Transverse colon (tissue), 4 donors: ENCODE data around the gene ZNF197. TPM values are rescaled to one million over a fixed set of nuclear protein-coding genes. Genes with fewer than 3 reads are reported as not detected.

Experiments
- DNase-seq: peaks from one replicate; pipeline ENCODE4 v3.0.0-alpha.2; 2019
- H3K27ac ChIP-seq, 4 donors: fragments of 200-600 bp; sonication (generic); 2 replicates each; pipeline ENCODE4 v1.5.1; 2016 to 2018; ENCODE audit warnings: inconsistent platforms in 4 of 4
- H3K27me3 ChIP-seq: fragments of 200-600 bp; sonication (generic); 2 replicates; pipeline ENCODE4 v1.5.1; 2017; ENCODE audit warnings: inconsistent platforms
- H3K36me3 ChIP-seq, 4 donors: fragments of 200-600 bp; sonication (generic); 2 replicates each; pipeline ENCODE4 v1.5.1; 2017 to 2019; ENCODE audit warnings: inconsistent platforms in 4 of 4
- H3K4me1 ChIP-seq, 4 donors: fragments of 200-600 bp; sonication (generic); 2 replicates each; pipeline ENCODE4 v1.5.1; 2017 to 2020; ENCODE audit warnings: inconsistent platforms in 4 of 4
- H3K4me3 ChIP-seq, 4 donors: fragments of 200-600 bp; sonication (generic); 1 replicate in 1 of 4; 2 replicates in 3 of 4; pipeline versions ENCODE4 v1.5.1 to v1.6.1; 2017 to 2019; ENCODE audit warnings: inconsistent platforms in 4 of 4
- H3K9me3 ChIP-seq, 2 donors: fragments of 200-600 bp; sonication (generic); 2 replicates each; pipeline ENCODE4 v1.5.1; 2017 to 2019; ENCODE audit warnings: inconsistent platforms in 2 of 2
- EP300 ChIP-seq: sonication (generic); formaldehyde crosslinking; IDR thresholded peaks from one replicate; pipeline ENCODE4 v1.6.1; 2017; ENCODE audit warnings: antibody characterized with exemption, low read depth
- POLR2A ChIP-seq: fragments of 450-650 bp; IDR thresholded peaks from one replicate; pipeline ENCODE4 v1.6.1; 2016; ENCODE audit warnings: antibody characterized with exemption, mild to moderate bottlenecking, moderate library complexity
- POLR2AphosphoS5 ChIP-seq, 3 donors: sonication (generic); formaldehyde crosslinking; IDR thresholded peaks; one replicate each; pipeline ENCODE4 v1.6.1; 2016; ENCODE audit warnings: antibody characterized with exemption in 3 of 3
- WGBS, 2 donors: methylation state at CpG; one replicate each; pipeline ENCODE4 v1.1.5; 2018; ENCODE audit warnings: low coverage in 1 of 2; 5-methylcytosine and 5-hydroxymethylcytosine counted together
- in situ Hi-C, 4 donors: fragments of 200-750 bp; cut with MboI; loops; one replicate each; pipeline versions ENCODE4 v1.15.0 to v1.15.1; 2017; ENCODE audit warnings: low sequenced_read_pairs in 3 of 4, low pct_ligation_motif_present in 1 of 4, low pct_unique_long_range_greater_than_20kb in 1 of 4
- intact Hi-C: fragments of 100-400 bp; cut with DNase I; formaldehyde crosslinking; loops from one replicate; pipeline ENCODE4 v1.15.1; 2023; ENCODE audit warnings: low total_unique reads
- total RNA-seq, 4 donors: library from RNA; depleted of rRNA; stranded (reverse); fragments of >200 nt; gene quantifications; one replicate each; pipeline ENCODE4 v1.1.0, GENCODE V29; 2016
- TF ChIP-seq, protein P1 (sequence below), 5 experiments: fragments of 200-600 bp in 3 of 5; fragments of 450-650 bp in 2 of 5; sonication (generic) in 3 of 5; IDR thresholded peaks; 1 replicate in 2 of 5; 2 replicates in 3 of 5; pipeline ENCODE4 v1.5.1; 2016 to 2017; ENCODE audit warnings: antibody characterized with exemption in 5 of 5, inconsistent platforms in 3 of 5, mild to moderate bottlenecking in 2 of 5, moderate library complexity in 1 of 5

The ZNF197 gene
- total RNA-seq, 4 donors from 2014 or later: 8.2 to 19.8 (median 12.4) TPM

DNA sequence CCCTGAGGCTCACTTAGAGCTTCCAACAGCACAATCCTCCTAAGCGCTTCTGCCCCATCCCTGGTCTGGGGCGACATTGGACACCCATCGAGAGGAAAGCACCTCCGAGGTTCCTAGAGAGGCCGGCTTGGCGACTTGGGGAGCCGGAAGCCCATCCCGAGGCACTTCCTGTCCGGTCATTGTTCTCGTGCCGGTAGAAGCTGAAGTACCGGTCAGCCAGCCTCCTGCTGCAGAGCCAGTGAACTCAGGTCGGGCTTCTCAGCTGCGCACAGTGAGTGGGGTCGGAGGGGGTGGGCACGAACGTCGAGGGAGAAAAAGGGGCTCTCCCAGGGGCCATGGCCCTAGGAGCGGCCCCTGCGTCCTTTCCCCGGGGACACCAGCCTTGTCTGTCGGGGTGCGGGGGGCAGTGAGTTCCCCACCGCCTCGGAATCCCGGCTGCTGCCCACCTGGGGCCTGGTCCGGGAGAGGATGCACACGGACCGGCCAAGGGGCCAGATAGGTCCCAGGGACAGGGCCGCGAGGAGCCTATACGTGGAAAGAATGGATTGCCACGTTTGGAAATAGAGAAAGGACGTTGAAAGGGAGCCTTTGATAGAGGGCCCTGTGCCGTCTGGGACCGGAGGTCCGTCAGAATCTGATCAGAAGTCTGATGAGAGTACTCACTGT lies 23.9 kb downstream of the ZNF197 start, which contains the start of gene ZNF35:
ZNF35 (plus strand) TSS at position 169 of the 666 bp plus-strand sequence. CDS start 2,336 bp downstream, outside the sequence.
- in situ Hi-C loops: no loop called here

DNA sequence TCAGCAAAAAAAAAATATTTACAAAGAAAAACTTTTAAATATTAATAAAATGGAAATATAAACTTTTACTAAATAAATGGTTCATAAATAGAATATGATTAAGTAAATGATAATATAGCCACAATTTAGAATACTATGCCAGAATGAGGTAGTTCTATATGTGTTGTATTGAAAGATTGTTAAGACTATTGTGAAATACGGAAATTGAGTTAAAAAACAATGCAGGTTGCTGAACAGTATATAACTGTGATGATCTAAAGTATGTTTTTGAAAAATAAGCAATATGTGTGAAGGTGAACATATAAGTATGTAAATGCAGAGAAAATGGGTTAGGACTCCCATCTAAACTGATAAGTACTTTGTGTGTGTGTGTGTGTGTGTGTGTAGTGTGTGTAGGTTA lies 24.9 kb downstream of the ZNF197 start:
- in situ Hi-C loops (no loop called here), intact Hi-C loops (no loop called here)
- H3K27ac ChIP-seq: no peak overlapping the region
- H3K4me3 ChIP-seq: no peak overlapping the region
- no peak for DNase-seq
- H3K36me3 ChIP-seq: peaks cover 0 to 36% (median 7%) of the 10 kb centered on the region in 4 donors
- H3K27me3 ChIP-seq: no peaks in the 10 kb centered on the region
- no peak for TF ChIP-seq POLR2AphosphoS5 (IDR thresholded peaks at IDR 0.05)
- TF ChIP-seq, protein P1, sequence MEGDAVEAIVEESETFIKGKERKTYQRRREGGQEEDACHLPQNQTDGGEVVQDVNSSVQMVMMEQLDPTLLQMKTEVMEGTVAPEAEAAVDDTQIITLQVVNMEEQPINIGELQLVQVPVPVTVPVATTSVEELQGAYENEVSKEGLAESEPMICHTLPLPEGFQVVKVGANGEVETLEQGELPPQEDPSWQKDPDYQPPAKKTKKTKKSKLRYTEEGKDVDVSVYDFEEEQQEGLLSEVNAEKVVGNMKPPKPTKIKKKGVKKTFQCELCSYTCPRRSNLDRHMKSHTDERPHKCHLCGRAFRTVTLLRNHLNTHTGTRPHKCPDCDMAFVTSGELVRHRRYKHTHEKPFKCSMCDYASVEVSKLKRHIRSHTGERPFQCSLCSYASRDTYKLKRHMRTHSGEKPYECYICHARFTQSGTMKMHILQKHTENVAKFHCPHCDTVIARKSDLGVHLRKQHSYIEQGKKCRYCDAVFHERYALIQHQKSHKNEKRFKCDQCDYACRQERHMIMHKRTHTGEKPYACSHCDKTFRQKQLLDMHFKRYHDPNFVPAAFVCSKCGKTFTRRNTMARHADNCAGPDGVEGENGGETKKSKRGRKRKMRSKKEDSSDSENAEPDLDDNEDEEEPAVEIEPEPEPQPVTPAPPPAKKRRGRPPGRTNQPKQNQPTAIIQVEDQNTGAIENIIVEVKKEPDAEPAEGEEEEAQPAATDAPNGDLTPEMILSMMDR (IDR thresholded peaks at IDR 0.05): no peak
- TF ChIP-seq POLR2A: no peak
- TF ChIP-seq EP300: no peak
- WGBS, 2 donors: 90 to 100% methylated on average over 1 of the region's 1 CpG
- peaks cover 5 to 6% of the 10 kb centered on the region in 2 donors for H3K9me3 ChIP-seq
- H3K4me1 ChIP-seq: peaks cover 0 to 13% (median 8%) of the 10 kb centered on the region in 4 donors

More for the DNA sequence above, 23.9 kb downstream of the ZNF197 start, which contains the start of gene ZNF35:
- peaks cover 10 to 14% of the 10 kb centered on the region in 2 donors for H3K9me3 ChIP-seq
- H3K27ac ChIP-seq: peak within 1 kb of the TSS; percentile 55 to 76 (median 68)
- peak; percentile 77 for DNase-seq
- peaks cover 0 to 34% (median 7%) of the 10 kb centered on the region in 4 donors for H3K36me3 ChIP-seq
- TF ChIP-seq, protein P1 (IDR thresholded peaks at IDR 0.05): no peak
- peak in 2 of 3 donors; percentile 22 to 34 for TF ChIP-seq POLR2AphosphoS5 (IDR thresholded peaks at IDR 0.05)
- TF ChIP-seq EP300: no peak
- peak; percentile 27 for TF ChIP-seq POLR2A
- H3K4me1 ChIP-seq: peaks cover 0 to 13% (median 8%) of the 10 kb centered on the region in 4 donors
- intact Hi-C loops: no loop called here
- no peaks in the 10 kb centered on the region for H3K27me3 ChIP-seq
- H3K4me3 ChIP-seq: peak within 1 kb of the TSS; percentile 73 to 92 (median 82)
- WGBS, 2 donors: 0 to 1% methylated on average over 1 to 36 of the region's 37 CpGs

DNA sequence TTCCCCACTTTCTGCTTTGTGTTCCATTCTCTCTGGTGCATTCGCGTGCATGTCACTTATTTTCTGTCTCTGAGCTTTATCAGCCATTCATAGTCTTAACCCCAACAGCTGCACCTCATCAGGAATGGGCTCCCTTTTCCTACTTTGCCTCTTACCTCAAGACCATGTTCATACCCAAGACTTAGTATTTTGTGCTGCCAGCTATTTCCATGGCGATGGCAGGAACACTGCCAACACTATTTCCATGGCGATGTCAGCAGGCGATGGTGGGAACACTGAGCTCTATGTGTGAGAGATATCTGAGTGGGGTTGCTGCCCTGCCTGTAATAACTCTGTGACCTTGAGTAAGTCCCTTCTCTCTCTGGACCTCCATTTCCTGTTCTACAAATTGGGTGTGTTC lies 29.2 kb downstream of the ZNF197 start:
- Histone ChIP-seq H3K27ac (no peak overlapping the region), H3K36me3 (peaks cover 0 to 64% (median 27%) of the 10 kb centered on the region in 4 donors), H3K4me1 (peaks cover 0 to 8% (median 7%) of the 10 kb centered on the region in 4 donors), H3K27me3 (no peaks in the 10 kb centered on the region), H3K4me3 (no peak overlapping the region), H3K9me3 (peaks cover 3 to 6% of the 10 kb centered on the region in 2 donors)
- in situ Hi-C loops: no loop called here
- TF ChIP-seq, protein P1 (IDR thresholded peaks at IDR 0.05): no peak
- TF ChIP-seq EP300 (no peak), POLR2AphosphoS5 (IDR thresholded peaks at IDR 0.05) (no peak), POLR2A (no peak)
- no peak for DNase-seq
- intact Hi-C loops: no loop called here
- 92 to 98% methylated on average over 5 of the region's 5 CpGs for WGBS, 2 donors

DNA sequence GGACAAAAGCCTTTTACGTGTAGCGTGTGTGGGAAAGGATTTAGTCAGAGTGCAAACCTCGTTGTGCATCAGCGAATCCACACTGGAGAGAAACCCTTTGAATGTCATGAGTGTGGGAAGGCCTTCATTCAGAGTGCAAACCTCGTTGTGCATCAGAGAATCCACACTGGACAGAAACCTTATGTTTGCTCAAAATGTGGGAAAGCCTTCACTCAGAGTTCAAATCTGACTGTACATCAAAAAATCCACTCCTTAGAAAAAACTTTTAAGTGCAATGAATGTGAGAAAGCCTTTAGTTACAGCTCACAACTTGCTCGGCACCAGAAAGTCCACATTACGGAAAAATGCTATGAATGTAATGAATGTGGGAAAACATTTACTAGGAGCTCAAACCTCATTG lies 34.2 kb downstream of the ZNF197 start:
- TF ChIP-seq POLR2AphosphoS5 (IDR thresholded peaks at IDR 0.05) (no peak), EP300 (no peak), POLR2A (no peak)
- TF ChIP-seq, protein P1 (IDR thresholded peaks at IDR 0.05): no peak
- H3K27ac ChIP-seq: no peak overlapping the region
- DNase-seq: no peak
- no peak overlapping the region for H3K4me3 ChIP-seq
- in situ Hi-C loops (no loop called here), intact Hi-C loops (no loop called here)
- H3K9me3 ChIP-seq: peaks cover 13 to 21% of the 10 kb centered on the region in 2 donors
- 90 to 100% methylated on average over 3 to 7 of the region's 7 CpGs for WGBS, 2 donors
- peaks cover 0 to 56% (median 28%) of the 10 kb centered on the region in 4 donors for H3K36me3 ChIP-seq
- H3K4me1 ChIP-seq: no peaks in the 10 kb centered on the region
- H3K27me3 ChIP-seq: no peaks in the 10 kb centered on the region
